Right atrium auricular region (tissue), 2 donors: ENCODE data around the gene LRAT. TPM values are rescaled to one million over a fixed set of nuclear protein-coding genes. Genes with fewer than 3 reads are reported as not detected.
A peak's percentile ranks its signal among the peaks of the same experiment; 100 is the strongest.

Experiments
- DNase-seq: peaks from one replicate; pipeline ENCODE4 v3.0.0-alpha.2; 2019; ENCODE audit warnings: low spot score
- H3K27ac ChIP-seq, 2 donors: fragments of 200-600 bp; sonication (generic); 1 replicate in 1 of 2; 2 replicates in 1 of 2; pipeline ENCODE4 v1.5.1; 2016 to 2019
- H3K27me3 ChIP-seq, 2 donors: fragments of 200-600 bp; sonication (generic); one replicate each; pipeline versions ENCODE4 v1.5.1 to v1.6.0; 2017 to 2019
- H3K36me3 ChIP-seq: fragments of 200-600 bp; sonication (generic); one replicate; pipeline ENCODE4 v1.5.1; 2016
- H3K4me1 ChIP-seq, 2 donors: fragments of 200-600 bp; sonication (generic); one replicate each; pipeline versions ENCODE4 v1.5.1 to v1.6.0; 2017 to 2019
- H3K4me3 ChIP-seq, 2 donors: fragments of 200-600 bp; sonication (generic); 1 replicate in 1 of 2; 2 replicates in 1 of 2; pipeline ENCODE4 v1.5.1; 2017 to 2019; ENCODE audit warnings: mild to moderate bottlenecking in 1 of 2, moderate library complexity in 1 of 2
- H3K9me3 ChIP-seq, 2 donors: fragments of 200-600 bp; sonication (generic); one replicate each; pipeline ENCODE4 v1.5.1; 2019
- total RNA-seq, 2 donors: library from RNA; depleted of rRNA; stranded (reverse); fragments of >200 nt; gene quantifications; one replicate each; pipeline ENCODE4 v1.1.0, GENCODE V29; 2016
- TF ChIP-seq, protein P1 (sequence below), 2 donors: fragments of 200-600 bp; sonication (generic); IDR thresholded peaks; one replicate each; pipeline ENCODE4 v1.5.1; 2019; ENCODE audit warnings: antibody characterized with exemption in 2 of 2

Gene LRAT
- total RNA-seq, result under 1 TPM; 0.15 to 0.35 TPM

DNA sequence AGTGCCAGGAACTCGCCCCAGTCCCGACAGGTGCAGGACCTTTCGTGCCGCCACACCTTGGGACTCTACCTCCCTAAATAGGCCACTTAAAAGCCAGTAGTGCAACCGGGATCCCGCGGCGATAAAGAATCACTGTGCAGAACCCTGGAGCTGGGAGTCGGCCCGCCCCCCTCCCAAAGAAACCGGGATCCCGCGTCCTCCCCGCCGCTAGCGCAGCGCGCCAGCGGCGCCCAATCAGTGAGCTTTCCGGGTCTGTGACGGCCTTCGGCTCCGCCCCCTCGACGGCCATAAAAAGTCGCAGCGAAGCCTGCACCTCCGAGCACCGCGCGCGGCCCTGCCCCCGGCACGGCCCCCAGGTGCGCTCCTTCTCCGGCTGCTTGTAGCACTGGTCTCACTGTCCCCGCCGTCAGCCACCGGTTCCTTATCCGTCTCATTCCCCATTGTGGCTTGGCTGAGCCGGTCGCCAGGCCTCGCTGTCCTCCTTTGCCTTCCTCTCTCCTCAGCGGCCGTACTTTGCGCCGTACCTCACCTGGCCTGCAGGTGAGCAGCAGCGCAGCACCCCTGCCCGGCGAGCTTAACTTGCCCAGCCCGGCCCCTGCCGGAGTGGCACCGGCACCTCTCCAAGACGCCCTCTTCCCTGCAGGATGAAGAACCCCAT is at the start of gene LRAT:
Gene LRAT, plus strand, starts transcription at position 318 of the 658 bp plus-strand sequence. Its CDS starts 327 bp downstream, at position 645.
- no peaks in the 10 kb centered on the region for H3K36me3 ChIP-seq
- no peaks in the 10 kb centered on the region for H3K9me3 ChIP-seq
- no peak within 1 kb of the TSS for H3K27ac ChIP-seq
- TF ChIP-seq, protein P1, sequence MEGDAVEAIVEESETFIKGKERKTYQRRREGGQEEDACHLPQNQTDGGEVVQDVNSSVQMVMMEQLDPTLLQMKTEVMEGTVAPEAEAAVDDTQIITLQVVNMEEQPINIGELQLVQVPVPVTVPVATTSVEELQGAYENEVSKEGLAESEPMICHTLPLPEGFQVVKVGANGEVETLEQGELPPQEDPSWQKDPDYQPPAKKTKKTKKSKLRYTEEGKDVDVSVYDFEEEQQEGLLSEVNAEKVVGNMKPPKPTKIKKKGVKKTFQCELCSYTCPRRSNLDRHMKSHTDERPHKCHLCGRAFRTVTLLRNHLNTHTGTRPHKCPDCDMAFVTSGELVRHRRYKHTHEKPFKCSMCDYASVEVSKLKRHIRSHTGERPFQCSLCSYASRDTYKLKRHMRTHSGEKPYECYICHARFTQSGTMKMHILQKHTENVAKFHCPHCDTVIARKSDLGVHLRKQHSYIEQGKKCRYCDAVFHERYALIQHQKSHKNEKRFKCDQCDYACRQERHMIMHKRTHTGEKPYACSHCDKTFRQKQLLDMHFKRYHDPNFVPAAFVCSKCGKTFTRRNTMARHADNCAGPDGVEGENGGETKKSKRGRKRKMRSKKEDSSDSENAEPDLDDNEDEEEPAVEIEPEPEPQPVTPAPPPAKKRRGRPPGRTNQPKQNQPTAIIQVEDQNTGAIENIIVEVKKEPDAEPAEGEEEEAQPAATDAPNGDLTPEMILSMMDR (IDR thresholded peaks at IDR 0.05), result no peak
- peaks cover 0 to 26% of the 10 kb centered on the region in 2 donors for H3K4me1 ChIP-seq
- DNase-seq, result no peak
- peaks cover 11 to 13% of the 10 kb centered on the region in 2 donors for H3K27me3 ChIP-seq
- H3K4me3 ChIP-seq, result peak within 1 kb of the TSS; percentile 36 to 48

DNA sequence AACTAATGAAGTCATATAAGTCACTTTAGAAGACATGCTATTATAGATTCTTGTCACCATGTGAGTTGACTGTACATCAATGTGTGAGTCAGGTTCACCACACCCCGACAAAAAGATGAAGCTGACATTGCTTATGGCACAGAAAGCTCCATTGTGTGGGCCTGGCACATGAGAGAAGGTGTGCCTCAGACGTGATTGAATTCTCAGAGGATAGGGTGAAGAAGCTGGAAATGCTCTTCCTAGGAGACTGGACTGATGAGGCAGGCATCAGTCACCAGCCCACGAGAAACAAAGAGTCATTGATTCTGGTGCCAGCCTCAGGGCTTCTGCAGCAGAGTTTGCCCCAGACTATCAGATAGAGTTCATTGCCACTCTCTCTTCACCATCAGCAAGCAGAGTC is 35.9 kb upstream of the LRAT start:
- Histone ChIP-seq H3K27me3 (no peaks in the 10 kb centered on the region), H3K27ac (no peak overlapping the region), H3K9me3 (no peaks in the 10 kb centered on the region), H3K4me3 (no peak overlapping the region), H3K4me1 (no peaks in the 10 kb centered on the region), H3K36me3 (no peaks in the 10 kb centered on the region)
- TF ChIP-seq, protein P1 (IDR thresholded peaks at IDR 0.05), result no peak
- no peak for DNase-seq

DNA sequence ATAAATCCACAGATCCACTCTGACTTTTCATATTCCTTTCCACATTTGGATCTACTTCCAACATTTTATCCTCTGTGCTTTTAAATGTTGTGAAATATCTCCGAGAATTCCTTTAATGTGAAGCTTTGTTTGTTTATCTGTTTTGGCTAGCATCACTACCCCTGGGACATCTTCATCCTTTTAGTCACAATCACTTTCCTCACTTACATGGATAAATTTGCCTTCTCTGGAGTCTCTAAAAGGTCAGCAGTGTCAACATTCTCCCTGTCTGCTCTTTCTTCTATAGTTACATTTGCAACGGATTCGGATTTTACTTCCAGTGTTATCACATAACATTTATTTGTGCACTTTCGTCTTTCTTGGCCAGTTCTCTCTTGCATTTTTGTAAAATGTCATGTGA is 34.2 kb upstream of the LRAT start:
- H3K36me3 ChIP-seq, result no peaks in the 10 kb centered on the region
- H3K4me3 ChIP-seq, result no peak overlapping the region
- DNase-seq, result no peak
- H3K27me3 ChIP-seq, result no peaks in the 10 kb centered on the region
- H3K27ac ChIP-seq, result no peak overlapping the region
- H3K4me1 ChIP-seq, result no peaks in the 10 kb centered on the region
- no peaks in the 10 kb centered on the region for H3K9me3 ChIP-seq
- TF ChIP-seq, protein P1 (IDR thresholded peaks at IDR 0.05), result no peak

DNA sequence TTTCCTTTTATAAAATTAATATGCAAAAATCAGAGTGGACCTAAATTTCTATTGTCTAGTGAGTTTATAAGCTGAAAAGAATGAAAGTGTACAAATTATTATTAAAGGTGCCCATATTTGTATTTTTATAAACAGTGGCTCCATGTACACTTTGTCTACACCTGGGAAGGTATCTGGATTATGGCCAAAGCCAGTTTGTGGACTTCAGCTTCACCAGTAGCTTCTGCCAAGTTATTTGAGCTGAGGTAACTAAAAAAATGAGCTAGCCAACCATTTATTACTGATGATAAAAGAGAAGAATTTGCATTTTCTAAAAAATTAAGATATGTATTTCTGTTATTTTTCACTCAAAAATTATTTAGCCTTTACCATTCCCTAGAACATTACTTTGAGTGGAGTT is 32.3 kb upstream of the LRAT start:
- no peak for DNase-seq
- TF ChIP-seq, protein P1 (IDR thresholded peaks at IDR 0.05), result no peak
- H3K27ac ChIP-seq, result no peak overlapping the region
- H3K36me3 ChIP-seq, result no peaks in the 10 kb centered on the region
- H3K9me3 ChIP-seq, result no peaks in the 10 kb centered on the region
- H3K4me1 ChIP-seq, result no peaks in the 10 kb centered on the region
- H3K27me3 ChIP-seq, result no peaks in the 10 kb centered on the region
- no peak overlapping the region for H3K4me3 ChIP-seq

DNA sequence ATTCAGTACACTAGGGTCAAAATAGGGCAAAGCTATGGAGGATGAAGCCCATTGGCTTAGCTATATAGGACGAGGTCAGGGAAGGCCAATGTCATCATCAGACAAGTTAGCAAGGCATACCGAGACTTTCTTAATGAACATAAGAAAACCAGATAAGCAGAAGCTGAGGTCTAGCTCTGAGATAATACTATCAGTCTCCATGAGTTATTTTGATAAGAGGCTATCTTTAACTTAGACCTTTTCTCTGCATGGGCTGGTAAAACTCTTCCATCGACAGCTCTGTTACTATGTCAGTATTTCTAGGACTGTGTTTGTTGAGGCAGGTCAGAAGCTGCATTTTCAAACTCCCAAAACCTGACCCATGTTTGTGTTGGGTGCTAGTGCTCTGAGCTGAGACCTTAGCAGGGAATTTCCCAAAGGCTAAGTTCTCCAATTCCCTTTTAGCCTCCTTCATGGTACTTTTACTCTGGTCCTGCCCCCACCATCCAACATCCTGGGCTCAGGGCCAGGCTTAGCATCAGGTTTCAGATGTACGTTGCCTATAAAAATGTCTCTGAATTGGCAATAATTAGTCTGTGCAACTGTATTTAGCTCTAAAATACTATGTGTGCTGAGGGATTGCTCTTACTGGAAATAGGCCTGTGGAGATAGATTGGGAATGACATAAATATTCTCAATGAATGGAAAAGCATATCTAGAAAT is 29.3 kb upstream of the LRAT start:
- no peak for DNase-seq
- TF ChIP-seq, protein P1 (IDR thresholded peaks at IDR 0.05), result no peak

More for the DNA sequence above, 29.3 kb upstream of the LRAT start:
- Histone ChIP-seq H3K4me1 (no peaks in the 10 kb centered on the region), H3K27ac (no peak overlapping the region), H3K27me3 (no peaks in the 10 kb centered on the region), H3K9me3 (no peaks in the 10 kb centered on the region), H3K4me3 (no peak overlapping the region), H3K36me3 (no peaks in the 10 kb centered on the region)
